GM21825 (cell line): ENCODE results near the gene BRSK1.

Source experiments
- ATAC-seq: cut with Tn5 transposase; IDR thresholded peaks from one replicate; pipeline ENCODE4 v1.9.1; 2021; ENCODE audit warnings: mild to moderate bottlenecking, moderate library complexity; ENCODE audit not compliant: unreplicated experiment

Gene BRSK1

DNA sequence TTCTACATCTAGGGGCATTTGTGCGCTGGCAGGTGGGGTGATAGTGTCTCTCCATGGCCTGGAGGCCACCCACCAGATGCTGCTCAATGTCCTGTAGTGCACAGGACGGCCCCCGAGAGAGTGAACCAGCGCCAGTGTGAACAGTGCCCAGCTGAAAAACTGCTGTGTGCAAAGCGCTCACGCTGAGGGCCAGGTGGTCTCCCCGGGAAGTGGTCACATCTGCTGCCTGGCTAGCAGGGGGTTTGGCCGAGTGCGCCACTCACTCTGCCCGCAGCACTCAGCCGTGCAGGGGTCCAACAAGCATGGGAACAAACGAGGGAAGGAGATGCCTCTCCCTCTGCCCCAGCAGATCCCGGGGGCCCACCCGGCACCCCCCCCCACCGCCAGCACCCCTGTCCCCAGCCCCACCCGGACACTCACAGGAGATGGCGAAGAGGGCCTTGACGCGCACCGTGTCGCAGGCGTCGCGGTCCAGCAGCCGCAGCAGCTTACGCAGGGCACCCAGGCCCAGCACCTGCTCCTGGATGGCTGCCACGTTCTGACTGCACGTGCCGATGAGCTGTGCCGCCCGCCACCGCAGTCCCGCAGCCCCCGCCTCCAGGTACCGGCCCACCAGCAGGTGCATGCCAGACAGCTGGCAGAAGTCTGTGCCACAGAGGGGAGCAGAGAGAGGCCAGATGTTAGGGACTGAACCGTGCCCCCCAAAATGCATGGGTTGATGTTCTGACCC lies 9.7 kb upstream of the BRSK1 start:
- ATAC-seq = no peak

DNA sequence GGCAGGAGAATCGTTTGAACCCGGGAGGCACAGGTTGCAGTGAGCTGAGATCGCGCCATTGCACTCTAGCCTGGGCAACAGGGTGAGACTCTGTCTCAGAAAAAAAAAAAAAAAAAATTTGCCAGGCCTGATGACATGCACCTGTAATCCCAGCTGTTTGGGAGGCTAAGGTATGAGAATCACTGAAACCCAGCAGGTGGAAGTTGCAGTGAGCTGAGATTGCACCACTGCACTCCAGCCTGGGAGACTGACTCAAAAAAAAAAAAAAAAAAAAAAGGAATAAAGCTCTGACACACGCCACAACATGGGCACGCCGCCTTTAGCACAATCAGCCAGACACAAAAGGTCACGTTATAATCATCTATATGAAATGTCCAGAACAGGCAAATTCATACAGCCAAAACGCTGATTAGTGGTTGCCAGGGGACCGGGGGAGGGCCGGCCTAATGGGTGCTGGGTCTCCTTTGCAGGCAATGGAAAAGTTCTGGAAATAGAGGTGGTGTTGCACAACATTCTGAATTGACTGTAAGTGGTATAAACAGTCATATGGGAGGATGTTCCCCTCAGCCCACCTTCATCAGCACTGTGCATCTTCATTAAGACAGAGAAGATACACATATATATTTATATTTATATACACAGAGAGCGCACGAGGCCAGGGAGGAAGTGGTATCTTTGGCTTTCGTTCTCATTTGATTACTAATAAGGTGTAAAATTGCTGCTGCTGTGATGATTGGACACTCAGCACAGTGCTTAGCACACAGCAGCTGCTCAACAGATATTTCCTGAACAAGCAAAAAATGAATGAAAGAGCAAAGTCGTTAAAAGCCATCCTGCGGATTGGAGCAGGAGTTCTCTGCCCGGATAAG lies 7.7 kb upstream of the BRSK1 start:
- ATAC-seq = peak; percentile 49

DNA sequence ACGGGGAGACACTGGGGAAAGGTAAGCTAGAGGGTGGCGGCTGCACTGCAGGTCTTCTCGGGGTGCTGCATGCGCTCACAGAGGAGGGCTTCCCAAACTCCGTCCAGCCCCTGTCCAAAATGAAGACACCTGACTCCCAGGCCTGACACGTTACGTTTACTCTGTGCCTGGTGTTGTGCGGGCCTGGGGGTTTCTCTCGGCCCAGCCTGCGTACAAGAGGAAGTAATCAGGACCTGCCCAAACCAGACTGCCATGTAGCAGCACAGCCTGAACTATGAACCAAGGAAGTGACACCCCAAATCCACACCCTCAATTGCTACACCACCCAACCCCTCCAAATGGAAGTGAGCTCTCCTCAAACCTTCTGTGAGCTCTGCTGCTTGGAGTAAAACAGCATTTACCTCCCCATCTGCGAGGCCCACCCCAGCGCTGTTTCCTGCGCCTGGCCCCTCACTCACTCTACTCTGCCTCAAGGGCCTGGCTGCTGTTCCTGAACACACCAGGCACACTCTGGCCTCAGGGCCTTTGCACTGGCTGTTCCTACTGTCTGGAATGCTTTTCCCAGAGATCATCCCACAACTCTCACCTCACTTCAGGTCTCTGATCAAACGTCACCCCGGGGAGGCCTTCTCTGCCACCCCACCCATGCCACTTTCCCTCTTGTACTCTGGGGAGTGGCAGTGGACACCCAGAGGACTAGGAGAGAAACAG lies 6.9 kb upstream of the BRSK1 start:
- peak; percentile 7 for ATAC-seq

DNA sequence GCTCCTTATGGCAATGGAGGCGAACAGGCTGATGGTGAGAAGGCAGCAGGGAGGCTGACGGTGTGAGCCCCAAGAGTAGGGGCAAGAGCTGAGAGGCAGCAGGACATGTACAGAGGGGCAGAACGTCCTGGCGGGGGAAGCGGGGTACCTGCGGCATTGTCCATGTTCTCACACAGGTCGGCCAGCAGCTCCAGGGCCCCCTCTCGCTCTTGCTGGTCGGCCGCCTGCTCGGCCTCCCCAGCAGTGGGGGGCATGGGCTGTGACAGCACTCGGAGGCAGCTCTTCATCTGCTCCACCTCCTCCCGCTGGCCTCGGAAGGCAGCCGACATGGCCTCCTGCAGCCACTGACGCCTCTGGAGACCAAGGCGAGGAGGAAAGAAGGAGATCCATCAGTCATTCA lies 6.3 kb upstream of the BRSK1 start:
- no peak for ATAC-seq

DNA sequence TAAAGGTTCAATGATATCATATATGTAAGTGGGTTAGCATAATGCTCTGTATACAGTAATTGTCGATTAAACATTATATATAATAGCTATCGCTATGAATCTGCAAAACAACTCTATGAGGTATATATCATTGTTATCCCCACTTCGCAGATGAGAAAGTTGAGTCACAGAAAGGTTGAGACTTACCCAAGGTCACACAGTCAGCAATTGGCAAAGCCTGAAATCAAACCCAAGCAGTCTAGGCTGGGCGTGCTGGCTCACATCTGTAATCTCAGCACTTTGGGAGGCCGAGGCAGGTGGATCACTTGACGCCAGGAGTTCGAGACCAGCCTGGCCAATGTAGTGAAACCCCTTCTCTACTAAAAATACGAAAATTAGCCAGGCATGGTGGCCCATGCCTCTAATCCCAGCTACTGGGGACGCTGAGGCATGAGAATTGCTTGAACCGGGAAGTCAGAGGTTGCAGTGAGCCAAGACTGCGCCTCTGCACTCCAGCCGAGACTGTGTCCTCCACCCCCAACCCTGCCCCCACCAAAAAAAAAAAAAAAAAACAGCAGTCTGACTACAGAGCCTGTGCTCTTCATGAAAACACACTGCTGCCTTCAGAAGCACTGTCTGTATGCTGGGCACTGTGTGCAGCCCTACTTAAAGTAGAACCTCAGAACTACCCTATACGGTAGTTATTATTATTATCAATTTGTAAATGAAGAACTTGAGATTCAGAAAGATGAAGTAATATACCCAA lies 5.2 kb upstream of the BRSK1 start:
- ATAC-seq = no peak

DNA sequence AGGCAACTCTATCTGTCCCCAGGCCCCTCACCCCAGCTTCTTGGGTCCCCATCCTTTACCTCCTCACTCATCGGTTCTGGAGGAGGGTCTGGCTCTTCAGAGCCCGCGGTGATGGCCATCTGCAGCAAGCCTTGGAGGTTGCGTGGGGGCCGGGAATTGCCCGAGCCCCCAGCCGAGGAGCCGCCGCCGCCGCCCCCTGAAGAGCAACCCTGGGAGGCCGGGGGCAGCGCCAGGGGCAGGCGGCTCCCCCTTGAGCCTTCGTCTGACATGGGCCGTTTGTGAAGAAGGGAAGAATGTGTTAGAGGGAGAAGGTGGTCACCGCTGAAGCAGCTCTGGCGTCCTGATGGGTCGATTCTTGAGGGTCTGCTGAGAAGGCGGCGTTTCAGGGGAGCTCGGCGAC lies 4.5 kb upstream of the BRSK1 start:
- ATAC-seq = no peak

DNA sequence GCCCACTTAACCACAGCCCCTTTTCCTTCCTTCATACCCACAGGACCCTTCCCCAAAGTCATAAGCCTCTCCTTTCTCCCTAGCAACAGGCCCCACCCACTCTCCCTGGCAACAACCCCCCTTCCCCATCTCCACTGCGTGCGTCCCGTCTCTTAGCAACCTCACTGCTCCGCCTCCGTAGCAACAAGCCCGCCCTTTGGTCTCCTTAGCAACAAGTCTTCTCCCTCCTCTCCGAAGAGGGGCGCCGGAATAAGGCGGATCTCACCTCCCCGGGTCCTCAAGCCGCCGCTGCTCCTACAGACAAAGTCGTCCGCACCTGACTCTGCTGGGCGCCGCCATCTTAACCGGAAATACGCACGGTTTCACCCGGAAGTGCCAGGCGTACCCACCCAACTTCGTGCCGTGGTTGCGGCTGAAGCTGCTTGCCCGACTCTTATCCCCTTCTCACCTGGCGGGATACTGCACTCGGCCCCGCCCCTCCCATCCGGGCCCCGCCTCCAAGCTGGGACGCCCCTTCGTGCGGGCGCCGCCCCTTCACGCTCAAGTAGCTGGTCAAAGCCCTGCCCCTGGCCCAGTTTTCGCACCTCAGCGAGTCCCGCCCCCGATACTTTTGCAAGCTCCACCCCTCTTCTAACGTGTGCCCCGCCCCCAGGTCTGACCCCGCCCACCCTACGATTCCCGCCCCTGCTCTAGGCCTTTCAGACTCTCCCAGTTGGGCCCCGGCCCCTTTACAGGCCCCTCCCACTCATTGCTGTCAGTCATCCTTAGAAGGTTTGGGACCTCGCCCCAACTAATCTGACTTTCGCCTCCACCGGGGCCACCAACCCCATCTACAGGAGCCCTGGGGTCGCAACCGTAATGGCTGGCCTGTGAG lies 3.8 kb upstream of the BRSK1 start, which contains the start of gene HSPBP1:
Gene HSPBP1 (minus strand): TSS at position 341 of the 874 bp plus-strand sequence. CDS start 502 bp downstream, outside the sequence.
- ATAC-seq = peak; percentile 59

DNA sequence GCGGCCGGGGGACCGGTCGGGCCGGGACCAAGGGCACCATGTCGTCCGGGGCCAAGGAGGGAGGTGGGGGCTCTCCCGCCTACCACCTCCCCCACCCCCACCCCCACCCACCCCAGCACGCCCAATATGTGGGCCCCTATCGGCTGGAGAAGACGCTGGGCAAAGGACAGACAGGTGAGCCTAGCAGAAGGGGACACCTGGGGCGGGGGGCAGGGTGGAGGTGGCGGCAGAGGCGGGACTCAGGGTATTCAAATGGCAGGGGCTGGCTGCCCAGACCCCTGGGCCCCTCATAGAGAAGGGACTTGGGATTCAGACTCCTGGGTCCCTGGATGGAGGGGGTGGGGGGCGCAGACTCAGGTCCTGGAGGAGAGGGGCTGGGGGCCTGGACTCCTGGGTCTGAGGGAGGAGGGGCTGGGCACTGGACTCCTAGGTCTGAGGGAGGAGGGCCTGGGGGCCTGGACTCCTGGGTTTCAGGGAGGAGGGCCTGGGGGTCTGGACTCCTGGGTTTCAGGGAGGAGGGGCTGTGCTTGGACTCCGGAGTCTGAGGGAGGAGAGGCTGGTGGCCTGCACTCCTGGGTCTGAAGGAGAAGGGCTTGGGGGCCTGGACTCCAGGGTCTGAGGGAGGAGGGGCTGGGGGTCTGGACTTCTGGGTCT lies 735 bp downstream of the BRSK1 start:
- ATAC-seq = no peak

DNA sequence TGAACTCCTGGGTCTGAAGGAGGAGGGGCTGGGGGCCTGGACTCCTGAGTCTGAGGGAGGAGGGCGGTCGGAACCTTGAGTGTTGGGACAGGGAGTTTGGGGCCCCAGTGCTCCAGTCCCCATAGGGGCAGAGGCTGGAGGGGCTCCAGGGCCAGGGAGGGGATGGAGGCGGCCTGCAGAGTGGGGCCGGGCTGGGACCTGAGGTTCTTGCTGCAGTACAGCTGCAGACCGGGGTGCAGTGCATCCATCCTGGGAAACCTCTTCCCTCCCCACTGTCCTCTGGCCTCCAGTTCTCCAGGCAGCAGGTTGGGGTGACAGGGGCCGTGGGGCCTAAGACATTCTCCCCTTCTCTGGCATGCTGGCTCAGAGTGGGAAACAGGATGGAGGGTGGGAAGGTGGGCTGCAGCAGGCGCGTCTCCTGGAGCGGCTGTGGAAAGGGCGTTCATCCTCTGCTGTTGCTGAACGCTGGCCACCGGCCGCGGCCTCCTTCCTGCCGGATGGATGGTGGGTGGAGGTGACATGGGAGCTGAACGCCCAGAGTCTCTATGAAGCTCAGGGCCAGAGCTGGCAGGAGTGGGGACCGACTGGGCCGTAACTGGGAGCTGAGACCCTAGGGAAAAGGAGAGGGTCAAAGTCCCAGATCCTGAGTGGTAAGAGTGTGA lies 1.6 kb downstream of the BRSK1 start:
- no peak for ATAC-seq

DNA sequence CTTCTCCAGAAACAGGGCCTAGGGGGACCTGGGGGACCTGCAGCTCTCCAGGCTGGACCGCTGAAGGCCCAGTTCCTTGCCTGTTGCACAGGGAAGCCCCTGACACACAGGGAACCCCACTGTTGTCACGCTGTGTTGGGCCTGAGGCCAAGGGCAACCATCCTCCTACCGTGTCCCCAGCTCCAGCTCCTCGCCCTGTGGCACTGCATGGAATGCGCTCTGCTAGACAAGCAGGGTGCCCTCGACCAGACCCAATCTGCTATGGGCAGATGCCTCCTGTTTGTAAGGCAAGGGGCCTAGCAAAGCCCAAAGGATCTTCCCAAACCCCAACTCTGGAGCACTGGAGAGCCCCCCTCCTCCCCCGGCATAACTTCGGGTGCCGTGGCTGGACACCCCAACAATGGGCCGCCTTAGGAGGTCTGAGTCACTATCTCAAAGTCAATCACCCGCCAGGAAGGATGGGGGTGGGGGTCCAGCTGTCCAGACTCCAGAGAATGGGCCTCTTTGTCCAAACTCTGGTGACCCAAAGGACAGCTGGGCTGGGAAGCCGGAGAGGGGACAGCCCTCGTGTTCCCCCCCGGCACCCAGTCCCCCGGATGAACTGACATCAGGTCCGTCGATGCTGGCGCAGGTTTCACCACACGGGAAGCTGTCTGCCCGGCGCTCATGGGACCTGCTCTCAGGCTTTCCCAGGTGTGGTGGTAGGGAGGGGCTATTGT lies 3.7 kb downstream of the BRSK1 start:
- ATAC-seq = no peak

DNA sequence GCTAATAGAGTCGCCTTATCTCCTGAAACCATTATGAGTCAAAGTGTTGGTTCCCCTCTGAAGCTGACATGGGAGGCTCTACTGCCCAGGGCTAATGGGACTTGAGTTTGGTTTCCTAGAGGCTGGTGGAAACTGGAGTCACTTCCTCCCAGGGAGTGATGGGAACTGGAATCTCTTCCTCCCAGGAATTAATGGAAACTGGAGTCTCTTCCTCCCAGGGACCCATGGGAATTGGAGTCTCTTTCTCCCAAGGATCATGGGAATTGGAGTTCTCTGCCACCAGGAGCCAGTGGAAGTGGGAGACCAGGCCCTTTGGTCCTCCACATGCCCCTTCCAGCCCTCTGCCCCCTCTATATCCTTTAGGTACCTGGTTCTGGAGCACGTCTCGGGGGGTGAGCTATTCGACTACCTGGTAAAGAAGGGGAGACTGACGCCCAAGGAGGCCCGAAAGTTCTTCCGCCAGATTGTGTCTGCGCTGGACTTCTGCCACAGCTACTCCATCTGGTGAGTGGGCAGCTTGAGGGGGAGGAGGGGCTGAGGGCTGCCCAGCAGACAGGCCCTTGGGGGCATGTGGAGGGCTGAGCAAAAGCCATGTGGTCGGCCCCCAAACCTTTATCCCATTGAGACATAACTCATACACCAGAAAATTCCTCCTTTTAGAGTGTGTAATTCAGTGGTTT lies 5.5 kb downstream of the BRSK1 start:
- no peak for ATAC-seq

DNA sequence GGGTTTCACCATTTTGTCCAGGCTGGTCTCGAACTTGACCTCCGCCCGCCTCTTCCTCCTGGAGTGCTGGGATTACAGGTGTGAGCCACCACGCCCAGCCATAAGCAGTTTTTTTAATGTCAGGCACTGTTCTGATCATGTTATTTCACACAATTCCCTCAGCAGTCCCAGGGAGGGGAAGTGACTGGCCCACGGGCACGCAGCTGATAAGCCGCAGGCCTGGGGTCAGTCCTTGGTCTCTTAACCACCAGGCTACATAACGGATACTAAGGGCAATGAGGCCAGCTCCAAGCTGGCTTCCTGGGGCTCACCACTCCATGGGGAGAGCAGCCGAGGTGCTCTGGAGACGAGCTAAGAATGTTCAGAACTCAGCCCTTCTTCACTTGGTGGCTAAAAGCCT lies 13.5 kb downstream of the BRSK1 start:
- ATAC-seq = no peak

DNA sequence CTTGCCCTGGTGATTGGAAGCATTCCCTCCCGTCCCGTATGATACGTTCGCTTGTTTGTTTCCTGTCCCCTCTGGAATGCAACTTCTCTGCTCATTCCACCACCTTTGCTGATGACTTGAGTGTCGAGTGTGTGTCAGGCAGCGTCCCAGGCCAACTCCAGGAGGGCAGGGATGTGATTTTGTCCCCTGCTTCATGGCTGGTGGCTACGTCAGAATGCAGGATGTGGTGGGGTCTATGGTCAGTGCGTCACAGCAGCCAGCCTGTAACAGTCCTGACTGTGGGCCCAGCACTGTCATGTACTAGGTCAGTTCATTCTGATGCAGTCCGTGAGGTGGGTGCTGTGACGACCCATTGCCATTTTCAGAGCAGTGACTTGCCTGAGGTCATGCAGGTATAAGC lies 16.2 kb downstream of the BRSK1 start:
- ATAC-seq = no peak

DNA sequence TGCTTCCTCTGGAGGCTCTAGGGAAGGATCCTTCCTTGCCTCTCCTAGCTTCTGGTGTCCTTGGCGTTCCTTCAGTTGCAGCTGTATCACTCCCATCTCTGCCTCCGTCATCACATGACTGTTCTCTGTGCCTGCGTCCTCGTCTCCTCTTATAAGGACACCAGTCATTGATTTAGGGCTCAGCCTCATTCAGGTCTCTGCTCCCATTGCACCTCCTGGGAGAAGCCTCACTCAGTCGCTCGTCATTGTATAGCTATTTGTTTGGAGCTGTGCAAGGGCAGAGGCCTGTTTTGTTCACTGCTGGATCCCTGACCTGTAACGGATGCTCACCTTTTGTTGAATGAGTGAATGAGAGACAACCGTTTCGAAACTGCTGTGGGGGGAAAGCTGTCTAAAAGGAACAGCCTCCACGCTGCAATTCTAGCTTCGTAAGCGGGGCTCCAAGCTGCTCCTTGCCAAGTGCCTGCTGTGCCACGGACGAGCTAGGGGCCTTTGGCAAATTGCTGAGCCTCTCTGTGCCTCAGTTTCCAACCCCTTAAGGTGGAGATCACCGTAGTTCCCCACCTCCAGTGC lies 17.2 kb downstream of the BRSK1 start:
- no peak for ATAC-seq

DNA sequence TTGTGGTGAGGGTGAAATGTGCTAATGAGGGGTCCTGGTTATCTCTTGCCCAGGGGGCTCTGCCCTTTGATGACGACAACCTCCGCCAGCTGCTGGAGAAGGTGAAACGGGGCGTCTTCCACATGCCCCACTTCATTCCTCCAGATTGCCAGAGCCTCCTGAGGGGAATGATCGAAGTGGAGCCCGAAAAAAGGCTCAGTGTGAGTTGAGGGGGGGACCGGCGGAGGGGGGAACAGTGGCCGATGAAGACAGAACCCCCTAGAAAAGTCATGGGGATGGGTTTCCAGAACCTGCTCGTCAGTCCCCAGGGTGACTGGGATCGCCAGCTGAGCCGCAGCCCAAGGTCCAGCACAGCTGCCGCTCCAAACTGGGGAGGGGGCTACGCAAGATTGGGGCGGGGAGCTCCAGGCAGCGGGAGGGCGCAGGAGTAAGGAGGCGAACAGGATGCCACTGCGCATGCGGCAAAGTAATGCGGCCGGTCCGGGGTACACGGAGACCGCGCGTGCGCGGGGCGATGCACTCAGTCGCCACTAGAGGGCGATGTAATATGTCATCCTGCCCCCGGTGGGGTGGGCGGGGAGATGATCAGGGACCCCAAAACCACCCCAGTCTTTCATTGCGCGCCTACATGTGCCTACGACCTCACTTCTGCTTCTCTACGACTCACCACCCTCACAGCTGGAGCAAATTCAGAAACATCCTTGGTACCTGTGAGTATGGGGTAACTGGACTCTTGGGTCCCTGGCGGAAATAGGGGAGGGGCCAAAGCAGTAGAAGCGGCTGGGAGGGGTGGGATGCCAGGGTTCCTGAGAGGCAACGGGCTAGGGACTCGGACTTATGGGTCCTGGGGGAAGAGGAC lies 17.9 kb downstream of the BRSK1 start:
- ATAC-seq = peak; percentile 58

DNA sequence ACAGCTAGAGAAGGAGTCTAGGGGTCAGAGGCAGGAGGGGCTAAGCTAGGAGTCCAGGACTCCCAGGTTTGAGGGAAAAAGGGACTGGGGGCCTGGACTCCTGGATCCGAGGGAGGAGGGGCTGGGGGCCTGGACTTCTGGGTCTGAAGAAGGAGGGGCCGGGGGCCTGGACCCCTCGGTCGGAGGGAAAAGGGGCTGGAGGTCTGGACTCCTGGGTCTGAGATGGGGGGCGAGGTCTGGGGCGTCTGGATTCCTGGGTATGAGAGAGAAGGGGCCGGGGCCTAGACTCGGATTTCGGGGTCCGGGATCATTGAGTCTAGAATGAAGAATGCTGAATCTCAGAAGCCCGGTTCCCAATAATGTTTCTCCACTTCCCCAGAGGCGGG lies 18.5 kb downstream of the BRSK1 start:
- no peak for ATAC-seq
